HL-60 (cell line): ENCODE data around the gene HELZ.

Experiments used
- TF ChIP-seq, protein P1 (sequence below): IDR thresholded peaks from one replicate; pipeline ENCODE4 v1.5.1; 2011; ENCODE audit warnings: low read length, control low read depth, inconsistent platforms; ENCODE audit not compliant: insufficient read depth
- TF ChIP-seq, protein P2 (sequence below): IDR thresholded peaks from 2 replicates; pipeline ENCODE4 v1.6.1; 2012; ENCODE audit warnings: low read depth; ENCODE audit not compliant: insufficient replicate concordance

DNA sequence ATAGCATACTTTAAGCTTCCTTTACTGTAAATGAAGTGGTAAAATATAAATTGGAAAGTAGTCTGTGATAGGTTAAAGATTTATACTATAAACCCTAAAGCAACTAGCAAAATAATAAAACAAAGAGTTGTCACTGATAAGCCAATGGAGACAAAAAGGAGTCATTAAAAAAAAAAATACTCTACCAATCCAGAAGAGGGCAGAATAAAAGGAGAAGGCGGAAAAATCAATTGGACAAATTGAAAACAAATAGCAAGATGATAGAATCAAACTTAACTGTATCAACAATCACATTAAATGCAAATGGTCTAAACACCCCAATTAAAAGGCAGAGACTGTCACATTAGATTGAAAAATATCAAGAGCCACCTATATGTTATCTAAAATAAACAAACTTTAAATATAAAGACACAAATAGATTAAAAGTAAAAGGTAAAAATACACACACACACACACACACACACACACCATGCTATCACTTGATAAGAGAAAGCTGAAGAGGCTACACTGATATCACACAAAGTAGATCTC is 128.9 kb downstream of the HELZ start:
- TF ChIP-seq, protein P1, sequence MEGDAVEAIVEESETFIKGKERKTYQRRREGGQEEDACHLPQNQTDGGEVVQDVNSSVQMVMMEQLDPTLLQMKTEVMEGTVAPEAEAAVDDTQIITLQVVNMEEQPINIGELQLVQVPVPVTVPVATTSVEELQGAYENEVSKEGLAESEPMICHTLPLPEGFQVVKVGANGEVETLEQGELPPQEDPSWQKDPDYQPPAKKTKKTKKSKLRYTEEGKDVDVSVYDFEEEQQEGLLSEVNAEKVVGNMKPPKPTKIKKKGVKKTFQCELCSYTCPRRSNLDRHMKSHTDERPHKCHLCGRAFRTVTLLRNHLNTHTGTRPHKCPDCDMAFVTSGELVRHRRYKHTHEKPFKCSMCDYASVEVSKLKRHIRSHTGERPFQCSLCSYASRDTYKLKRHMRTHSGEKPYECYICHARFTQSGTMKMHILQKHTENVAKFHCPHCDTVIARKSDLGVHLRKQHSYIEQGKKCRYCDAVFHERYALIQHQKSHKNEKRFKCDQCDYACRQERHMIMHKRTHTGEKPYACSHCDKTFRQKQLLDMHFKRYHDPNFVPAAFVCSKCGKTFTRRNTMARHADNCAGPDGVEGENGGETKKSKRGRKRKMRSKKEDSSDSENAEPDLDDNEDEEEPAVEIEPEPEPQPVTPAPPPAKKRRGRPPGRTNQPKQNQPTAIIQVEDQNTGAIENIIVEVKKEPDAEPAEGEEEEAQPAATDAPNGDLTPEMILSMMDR: no peak
- TF ChIP-seq, protein P2, sequence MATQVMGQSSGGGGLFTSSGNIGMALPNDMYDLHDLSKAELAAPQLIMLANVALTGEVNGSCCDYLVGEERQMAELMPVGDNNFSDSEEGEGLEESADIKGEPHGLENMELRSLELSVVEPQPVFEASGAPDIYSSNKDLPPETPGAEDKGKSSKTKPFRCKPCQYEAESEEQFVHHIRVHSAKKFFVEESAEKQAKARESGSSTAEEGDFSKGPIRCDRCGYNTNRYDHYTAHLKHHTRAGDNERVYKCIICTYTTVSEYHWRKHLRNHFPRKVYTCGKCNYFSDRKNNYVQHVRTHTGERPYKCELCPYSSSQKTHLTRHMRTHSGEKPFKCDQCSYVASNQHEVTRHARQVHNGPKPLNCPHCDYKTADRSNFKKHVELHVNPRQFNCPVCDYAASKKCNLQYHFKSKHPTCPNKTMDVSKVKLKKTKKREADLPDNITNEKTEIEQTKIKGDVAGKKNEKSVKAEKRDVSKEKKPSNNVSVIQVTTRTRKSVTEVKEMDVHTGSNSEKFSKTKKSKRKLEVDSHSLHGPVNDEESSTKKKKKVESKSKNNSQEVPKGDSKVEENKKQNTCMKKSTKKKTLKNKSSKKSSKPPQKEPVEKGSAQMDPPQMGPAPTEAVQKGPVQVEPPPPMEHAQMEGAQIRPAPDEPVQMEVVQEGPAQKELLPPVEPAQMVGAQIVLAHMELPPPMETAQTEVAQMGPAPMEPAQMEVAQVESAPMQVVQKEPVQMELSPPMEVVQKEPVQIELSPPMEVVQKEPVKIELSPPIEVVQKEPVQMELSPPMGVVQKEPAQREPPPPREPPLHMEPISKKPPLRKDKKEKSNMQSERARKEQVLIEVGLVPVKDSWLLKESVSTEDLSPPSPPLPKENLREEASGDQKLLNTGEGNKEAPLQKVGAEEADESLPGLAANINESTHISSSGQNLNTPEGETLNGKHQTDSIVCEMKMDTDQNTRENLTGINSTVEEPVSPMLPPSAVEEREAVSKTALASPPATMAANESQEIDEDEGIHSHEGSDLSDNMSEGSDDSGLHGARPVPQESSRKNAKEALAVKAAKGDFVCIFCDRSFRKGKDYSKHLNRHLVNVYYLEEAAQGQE: no peak
